HG03196 (cell line): ENCODE results near the gene SPON2.

Experiments used
- ATAC-seq: cut with Tn5 transposase; IDR thresholded peaks from one replicate; pipeline ENCODE4 v1.9.1; 2021; ENCODE audit not compliant: unreplicated experiment

SPON2 gene

GRCh38 chr4:1195109-1195671 is 22.8 kb upstream of the SPON2 start:
- no peak for ATAC-seq

- no peak for ATAC-seq
These were observed 21.9 kb upstream of the SPON2 start for GRCh38 chr4:1194010-1194900.

DNA sequence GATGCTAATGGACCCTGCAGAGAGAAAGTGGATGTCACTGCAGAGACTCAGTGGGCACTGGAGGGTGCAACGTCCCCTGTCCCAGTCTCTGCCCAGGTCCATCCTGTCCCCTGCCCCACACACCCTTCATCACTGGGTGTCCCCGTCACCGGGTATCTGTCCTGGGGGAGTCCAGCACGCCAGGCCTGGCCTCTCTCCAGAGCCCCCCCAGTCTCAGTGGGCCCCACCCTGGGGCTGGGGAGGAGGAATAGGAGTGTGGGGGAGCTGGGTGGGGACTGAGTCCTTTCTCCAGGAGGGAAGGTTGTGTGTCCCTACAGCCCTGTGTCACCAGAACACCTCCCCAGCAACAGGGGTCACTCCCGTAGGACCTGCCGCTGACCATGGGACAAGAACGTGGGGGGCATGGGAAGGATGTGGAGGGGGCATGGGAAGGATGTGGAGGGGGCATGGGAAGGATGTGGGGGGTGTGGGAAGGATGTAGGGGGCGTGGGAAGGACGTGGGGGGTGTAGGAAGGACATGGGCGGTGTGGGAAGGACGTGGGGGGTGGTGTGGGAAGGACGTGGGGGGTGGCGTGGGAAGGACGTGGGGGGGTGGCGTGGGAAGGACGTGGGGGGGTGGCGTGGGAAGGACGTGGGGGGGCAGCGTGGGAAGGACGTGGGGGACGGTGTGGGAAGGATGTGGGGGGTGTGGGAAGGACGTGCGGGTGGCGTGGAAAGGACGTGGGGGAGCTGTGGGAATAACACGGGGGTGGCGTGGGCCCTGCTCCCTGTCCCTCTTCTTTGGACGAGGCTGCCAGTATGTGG is 21.0 kb upstream of the SPON2 start:
- no peak for ATAC-seq

DNA sequence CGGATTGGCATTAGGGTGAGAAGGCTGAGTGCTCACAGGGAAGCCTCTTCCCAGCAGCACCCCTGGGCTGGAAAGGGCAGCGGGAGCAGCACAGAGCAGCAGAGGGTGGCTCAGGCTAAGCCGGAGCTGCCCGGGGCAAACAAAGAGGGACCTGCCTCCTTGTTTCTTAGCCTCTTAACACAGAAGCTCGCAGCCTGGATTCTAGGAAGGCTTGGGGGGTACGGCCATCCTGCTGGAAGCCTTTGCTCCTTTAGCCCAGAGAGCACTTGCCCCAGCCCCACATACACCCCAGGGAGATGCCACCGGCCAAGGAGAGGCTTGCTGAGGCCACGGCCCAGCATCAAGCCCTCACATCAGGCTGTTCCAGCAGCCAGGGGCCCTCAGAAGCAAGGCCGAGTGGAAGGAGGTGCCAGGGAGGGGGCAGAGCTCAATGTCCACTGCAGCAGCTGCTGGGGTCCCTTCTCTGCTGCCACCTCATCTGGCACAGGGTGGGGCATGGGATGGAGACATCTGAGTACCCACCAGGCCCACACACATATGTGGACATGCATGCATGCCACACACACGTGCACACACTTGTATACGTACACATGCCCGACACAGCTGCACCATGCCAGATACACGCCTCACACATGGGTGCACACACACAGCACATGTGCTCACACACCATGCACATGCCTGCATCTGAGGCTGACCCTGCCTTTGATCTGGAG is 20.3 kb upstream of the SPON2 start:
- no peak for ATAC-seq

GRCh38 chr4:1192091-1192492 is 19.7 kb upstream of the SPON2 start:
- no peak for ATAC-seq

DNA sequence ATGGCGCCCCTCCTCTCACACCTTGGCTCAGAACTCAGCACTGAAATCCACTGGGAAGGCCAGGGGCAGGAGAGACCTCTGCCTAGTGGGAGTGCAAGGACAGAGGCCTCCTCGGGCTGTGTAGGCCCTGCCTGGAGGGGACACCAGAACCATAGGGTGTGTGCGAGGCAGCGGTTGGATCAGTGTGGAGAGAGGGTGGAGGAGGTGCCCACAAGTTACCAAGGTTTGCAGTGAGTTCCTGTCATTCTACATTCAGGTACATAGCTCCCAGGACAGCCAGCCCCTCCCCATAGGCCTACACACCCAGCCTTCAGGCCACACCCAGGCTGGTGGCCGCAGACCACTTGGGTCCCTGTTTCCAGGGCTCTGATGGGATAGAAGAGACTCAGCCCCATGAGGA is 19.2 kb upstream of the SPON2 start:
- no peak for ATAC-seq

GRCh38 chr4:1187182-1187581 is 14.8 kb upstream of the SPON2 start:
- peak; percentile 53 for ATAC-seq

DNA sequence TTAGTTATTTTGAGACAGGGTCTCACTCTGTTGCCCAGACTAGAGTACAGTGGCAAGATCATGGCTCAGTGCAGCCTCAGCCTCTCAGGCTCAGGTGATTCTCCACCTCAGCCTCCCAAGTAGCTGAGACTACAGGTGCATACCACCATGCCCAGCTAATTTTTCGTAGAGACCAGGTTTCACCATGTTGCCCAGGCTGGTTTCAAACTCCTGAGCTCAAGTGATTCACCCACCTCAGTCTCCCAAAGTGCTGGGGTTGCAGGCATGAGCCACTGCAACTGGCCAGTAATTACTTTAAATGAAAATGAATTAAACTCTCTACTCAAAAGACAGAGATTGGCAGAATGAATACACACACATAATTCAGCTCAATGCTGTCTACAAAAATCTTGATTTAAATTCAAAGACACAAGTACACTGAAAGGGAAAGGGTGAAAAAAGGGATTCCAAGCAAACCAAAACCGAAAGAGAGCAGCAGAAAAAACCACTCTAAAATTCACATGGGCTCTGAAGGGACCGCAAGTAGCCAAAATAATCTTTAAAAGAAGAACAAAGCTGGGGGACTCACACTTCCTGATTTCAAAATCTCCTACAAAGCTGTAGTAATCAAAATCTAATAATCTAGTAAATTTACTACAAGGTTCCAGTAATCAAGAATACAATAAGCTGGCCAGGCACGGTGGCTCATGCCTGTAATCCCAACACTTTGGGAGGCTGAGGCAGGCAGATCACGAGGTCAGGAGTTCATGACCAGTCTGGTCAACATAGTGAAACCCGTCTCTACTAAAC is 11.8 kb upstream of the SPON2 start:
- no peak for ATAC-seq

DNA sequence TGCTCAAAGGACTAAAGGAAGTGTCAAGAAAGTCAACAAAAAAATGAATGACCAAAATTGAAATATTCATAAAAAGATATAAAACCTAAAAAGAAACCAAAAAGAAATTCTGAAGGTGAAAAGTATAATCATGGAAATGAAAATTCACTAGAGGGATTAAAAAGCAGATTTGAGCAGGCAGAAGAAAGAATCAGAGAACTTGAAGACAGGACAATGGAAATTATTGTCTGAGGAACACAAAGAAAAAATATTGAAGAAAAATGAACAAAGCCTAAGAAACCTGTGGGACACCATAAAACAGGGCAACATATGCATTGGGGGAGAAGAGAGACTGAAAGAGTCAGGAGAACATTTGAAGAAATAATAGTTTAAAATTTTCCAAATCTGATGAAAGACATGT is 9.9 kb upstream of the SPON2 start:
- ATAC-seq: no peak

GRCh38 chr4:1180663-1181062 is 8.3 kb upstream of the SPON2 start:
- ATAC-seq: no peak

- no peak for ATAC-seq
These were observed 7.6 kb upstream of the SPON2 start for GRCh38 chr4:1179976-1180375.

DNA sequence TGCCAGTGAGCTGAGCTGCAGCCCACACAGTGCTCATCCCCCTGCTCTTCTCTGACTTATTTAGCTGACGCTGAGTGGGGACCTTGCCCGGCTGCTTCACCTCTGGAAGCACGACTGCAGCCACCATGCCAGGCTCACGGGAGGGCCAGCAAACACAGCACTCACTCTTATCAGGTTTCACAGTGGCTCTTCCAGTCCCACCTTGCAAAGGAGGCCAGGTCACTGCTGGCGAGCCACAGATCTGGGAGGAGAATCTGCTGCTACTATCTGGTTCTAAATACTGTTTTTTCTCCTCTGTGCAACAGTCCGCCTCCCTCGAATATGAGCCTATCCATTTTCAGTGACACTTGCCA is 6.7 kb upstream of the SPON2 start:
- no peak for ATAC-seq

GRCh38 chr4:1178300-1179088 is 6.1 kb upstream of the SPON2 start:
- no peak for ATAC-seq

DNA sequence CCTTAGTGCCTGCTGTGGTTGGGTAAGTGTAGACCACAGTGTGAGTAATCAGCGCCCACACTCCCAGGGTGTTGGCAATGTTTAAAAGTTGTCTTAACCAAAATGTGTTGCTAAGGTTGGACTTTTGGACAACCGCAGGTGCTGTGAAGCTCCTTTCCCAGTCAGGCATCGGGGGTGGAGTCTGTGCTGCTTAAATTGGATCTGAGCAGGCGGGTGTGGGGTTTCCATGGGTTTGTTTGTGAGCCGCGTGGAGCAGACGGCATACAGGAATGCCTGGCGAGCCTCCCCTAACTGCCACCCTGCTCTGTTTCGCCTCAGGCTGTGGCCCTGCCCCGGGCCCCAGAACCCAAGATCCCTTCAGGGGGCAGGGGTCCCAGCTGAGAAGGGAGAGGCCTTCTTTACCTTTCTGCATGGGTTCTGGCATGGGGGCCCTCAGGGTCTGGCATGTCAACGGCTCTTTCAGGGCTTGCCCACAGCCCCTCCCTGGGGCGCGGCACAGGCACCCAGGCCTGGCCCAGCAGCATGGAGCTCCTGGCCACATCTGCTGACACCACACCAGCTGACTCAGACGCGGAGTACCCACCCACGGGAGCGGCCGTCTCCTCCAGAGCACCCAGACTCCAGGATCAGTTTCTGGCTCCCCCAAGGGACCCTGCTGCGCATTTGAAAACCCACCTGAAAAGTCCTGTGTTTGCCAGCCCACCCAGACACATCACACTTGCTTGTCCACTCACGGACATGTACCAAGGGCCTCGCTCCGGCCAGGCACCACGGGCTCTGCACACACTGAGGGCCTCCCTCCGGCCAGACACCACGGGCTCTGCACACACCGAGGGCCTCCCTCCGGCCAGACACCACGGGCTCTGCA is 5.1 kb upstream of the SPON2 start:
- ATAC-seq: no peak

DNA sequence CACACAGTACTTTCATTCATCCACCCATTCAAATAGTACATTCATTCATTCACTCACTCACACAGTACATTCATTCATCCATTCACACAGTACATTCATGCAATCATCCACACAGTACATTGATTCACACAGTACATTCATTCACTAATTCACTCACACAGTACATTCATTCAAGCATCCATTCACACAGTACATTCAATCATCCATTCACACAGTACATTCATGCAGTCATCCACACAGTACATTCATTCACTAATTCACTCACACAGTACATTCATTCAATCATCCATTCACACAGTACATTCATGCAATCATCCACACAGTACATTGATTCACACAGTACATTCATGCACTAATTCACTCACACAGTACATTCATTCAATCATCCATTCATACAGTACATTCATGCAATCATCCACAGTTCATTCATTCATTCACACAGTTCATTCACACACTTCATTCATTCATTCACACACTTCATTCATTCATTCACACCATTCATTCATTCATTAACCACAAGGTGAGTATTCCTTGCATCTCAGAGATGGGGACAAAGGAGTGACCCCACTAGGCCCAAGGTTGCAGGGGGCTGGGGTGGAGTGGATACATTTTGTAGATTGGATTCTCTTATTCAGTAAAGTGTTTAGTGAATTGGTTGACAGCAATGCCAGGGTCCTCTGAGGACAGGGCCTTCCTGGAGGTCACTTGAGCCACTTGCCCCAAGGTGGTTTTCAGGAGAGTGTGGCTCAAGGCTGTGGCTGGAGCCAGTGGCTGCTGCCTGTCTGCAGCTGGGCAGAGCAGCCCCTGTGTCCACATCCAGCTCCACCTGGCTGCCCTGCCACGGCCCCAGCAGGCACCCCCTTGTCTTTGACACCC is 4.3 kb upstream of the SPON2 start:
- ATAC-seq: no peak

DNA sequence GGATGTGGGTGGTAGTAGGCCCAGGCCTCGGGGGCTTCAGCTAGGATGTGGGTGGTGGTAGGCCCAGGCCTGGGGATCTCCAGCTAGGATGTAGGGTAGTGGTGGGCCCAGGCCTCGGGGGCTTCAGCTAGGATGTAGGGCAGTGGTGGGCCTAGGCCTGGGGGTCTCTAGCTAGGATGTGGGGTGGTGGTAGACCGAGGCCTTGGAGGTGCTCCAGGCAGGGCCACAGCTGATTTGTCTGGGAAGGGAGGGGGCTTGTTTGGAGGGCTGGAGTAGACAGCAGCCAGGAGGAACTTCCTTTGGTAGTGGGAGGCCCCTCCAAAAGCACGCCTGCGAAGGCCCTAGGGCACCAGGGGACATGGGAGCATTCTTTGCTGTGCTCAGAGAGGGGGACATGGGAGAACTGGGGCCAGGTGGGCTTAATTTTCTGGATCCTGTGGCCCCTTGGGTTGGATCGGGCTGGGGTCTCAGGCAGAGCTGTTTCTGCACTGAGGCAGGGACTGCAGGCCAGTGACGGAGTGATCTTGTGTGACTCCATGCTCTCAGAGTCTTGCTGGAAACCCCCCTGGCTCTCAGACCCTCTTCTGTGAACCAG is 3.3 kb upstream of the SPON2 start:
- no peak for ATAC-seq

GRCh38 chr4:1174941-1175634 is 2.7 kb upstream of the SPON2 start:
- no peak for ATAC-seq
